ENCODE data around the gene PARD3.

The PARD3 gene

DNA sequence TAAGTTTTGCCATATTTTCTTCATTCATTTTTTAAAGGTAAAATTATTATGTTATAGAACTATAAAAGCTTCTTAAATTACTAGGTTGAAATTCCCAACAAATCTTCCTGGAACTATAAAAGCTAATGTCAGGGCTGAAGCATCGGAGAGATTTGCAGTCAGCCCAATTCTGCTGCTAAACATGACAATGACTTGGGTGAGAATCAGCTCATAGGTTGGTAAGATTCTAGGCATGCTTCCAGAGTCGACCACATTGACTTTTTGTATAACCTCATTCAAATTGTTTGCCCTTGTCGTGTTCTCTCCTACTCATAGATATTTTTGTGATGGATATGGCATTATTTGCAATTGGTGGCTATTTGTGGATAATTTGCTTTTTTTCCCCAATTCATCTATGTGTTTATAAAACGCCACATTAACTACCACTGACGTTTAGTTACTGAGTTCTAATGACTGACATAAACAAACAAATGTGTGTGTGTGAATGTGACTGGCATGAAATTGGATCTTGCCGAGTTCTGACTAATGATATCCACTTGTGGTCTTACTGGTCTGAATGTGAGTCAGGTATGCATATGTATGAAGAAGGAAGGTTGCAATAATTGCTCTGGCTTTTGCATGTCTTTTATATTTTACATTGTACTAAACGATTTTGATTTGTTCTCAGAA is 579.8 kb downstream of the PARD3 start:
- DNase-seq: no peak

GRCh38 chr10:34232481-34232880 is 582.6 kb downstream of the PARD3 start:
- no peak for DNase-seq

GRCh38 chr10:34231441-34232180 is 583.5 kb downstream of the PARD3 start:
- no peak for DNase-seq

GRCh38 chr10:34229917-34230316 is 585.2 kb downstream of the PARD3 start:
- DNase-seq: no peak

DNA sequence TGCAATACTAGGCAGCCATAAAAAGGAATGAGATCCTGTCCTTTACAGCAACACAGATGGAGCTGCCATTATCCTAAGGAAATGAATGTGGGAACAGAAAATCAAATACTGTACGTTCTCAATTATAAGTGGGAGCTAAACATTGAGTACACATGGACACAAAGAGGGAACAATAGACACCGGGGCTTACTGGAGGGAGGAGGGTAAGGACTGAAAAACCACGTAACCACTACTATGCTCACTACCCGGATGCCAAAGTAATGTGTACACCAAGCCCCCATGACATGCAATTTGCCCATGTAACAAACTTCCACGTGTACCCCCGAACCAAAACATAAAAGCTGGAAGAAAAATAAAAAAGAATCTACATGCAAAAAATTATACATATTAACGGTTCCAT is 587.0 kb downstream of the PARD3 start:
- no peak for DNase-seq

DNA sequence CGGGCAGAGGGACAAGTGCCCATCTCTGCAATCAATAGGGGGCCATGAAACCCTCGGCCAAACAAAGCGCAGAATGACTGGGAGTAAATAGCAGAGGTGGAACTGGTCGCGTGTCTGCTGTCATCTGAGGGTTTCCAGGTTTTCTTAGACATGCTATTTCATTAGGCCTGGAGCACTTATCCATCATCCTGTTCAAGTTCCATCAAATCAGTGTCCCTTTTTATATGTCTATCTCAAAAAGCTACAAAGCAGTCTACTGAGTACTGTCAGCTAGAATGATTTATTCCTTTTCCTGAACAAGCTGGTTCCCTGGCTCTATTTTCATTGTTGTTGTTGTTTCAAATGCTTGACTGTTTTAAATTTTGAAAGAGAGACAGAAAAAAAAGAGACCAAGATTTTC is 590.5 kb downstream of the PARD3 start:
- no peak for DNase-seq

DNA sequence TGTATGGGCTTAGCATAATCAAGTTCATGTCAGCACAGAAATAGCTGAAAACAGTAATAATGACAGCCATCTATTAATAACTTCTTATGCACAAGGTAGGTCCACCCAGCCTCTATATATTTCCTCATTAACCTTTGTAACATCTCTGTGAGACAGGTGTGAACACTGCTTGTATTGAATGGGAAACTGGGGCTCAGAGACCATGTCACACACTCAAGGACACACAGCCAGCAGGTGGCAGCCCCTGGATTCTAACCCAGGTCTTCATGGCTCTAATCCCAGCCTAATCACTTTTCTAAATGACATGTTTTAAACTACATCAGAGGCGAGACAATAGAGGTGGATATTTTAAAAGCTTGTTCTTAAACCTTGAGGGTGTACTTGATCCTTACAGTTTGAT is 591.4 kb downstream of the PARD3 start:
- DNase-seq: no peak

DNA sequence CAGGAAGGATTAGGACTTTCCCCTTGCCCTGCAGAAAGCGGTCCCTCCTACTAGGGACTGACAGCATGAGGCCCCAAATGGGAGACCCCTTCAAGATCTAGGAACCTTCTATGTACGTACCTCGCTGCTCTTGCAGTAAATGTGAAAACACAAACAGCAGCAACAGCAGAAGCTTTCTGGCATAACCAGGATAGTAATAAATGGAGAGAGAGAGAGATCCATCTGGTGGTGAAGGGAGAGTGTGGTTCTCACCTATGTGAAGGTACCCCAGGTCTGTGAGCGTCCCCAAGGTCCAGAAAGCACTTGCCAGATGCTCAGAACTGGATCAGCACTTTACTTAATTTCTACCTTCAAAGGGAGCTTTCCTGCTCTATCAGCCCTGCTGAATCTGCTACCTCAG is 592.7 kb downstream of the PARD3 start:
- DNase-seq: no peak

DNA sequence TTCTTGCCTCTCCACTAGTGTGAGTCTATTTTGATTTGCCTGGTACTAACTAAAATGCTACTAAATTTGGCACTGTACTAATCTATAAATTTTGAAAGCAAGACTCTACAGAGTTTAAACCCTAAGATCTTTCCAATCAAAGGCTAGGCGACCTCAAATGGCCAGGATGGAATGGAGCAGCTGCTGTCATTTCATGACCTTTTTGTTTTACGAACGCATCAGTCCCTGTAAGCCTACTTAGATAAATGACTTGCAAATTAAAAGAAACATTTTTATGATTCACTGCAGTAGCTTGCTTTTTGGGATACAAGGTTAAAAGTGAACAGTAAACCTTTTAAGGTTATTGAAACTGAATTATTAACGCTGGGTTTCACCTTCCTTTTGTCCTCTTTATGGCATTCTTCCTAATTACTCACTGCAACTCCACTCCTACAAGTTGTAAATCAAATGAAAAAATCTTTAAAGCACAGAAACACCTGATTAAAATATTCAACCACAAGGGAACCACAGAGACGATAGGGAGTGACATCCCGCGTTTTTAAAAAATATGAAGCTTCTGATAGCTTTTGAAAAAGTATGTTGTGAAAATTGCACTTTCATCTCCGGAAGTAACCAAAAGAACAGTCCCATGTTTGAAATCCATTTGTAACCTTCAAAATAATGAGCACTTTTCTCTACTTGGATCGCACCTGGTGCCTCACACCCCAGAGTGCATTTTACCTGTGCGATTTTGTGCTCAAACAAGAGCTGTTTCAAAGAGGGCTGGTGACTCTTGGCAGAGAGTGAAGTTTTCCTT is 595.1 kb downstream of the PARD3 start:
- no peak for DNase-seq

DNA sequence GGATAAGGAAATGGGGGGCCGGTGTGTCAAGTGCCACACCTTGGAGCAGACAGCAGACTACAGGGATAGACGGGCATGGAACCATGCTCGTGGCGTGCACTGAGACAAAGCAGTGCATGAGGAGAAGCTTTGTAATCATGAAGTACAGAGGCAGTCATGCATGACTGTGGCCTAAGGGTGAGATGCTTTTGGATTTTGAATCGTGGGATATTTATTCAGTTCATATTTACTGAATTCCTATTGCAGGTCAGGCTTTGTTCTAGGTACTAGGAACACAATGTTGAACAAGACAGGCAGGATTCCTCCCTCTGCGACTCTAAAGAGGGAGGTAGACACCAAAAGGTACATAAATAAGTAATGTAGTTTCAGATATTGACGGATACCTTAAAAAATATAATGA is 597.6 kb downstream of the PARD3 start:
- DNase-seq: no peak

GRCh38 chr10:34216348-34216945 is 598.6 kb downstream of the PARD3 start:
- DNase-seq: no peak

GRCh38 chr10:34213805-34214197 is 601.3 kb downstream of the PARD3 start:
- DNase-seq: no peak

DNA sequence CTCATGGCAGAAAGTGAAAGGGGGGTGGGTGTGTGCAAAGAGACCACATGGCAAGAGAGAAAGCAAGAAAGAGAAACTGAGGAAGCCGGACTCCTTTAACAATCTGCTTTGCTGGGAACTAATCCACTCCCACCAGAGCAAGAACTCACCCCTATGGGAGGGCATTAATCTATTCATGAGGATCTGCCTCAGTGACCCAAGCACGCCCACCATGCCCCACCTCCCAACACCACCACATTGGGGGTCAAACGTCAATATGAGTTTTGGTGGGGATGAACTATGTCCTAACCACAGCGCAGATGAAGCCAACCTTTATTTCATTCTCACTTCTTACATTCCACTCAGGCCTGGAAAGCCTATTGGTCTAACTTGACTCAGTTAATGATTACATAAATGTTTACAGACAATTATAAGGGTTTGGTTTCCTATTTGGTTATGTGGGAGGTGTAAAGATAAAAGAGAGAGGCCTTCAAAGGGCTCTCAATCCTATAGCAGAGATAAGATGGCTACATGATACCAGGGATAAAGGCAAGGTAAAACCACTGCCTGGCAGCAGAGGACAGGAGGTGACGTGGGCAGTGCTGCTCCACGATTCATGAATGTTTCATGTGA is 601.8 kb downstream of the PARD3 start:
- DNase-seq: no peak

GRCh38 chr10:34207343-34207742 is 607.8 kb downstream of the PARD3 start:
- DNase-seq: no peak

GRCh38 chr10:34206935-34207268 is 608.2 kb downstream of the PARD3 start:
- no peak for DNase-seq

GRCh38 chr10:34206078-34206934 is 608.8 kb downstream of the PARD3 start:
- DNase-seq: no peak

DNA sequence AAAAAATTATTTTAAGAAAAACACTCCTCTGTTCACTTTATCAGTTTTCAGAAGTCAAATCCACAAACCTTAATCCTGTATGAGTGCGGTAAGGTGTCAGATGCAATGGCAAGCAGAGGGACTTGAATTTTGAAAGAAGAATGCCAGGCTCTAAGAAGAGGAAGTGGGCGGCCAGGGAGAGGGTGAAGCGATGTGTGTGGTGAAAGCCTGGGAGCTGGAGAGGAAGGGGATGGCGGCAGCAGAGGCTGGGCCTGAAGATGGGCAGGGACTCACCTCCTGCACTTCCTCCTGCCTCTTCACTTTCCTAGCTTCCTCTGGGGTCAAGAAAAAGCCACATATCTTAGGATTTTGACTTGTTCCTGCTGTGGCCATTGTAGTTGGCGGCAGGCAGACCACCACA is 609.6 kb downstream of the PARD3 start:
- DNase-seq: peak; percentile 9

DNA sequence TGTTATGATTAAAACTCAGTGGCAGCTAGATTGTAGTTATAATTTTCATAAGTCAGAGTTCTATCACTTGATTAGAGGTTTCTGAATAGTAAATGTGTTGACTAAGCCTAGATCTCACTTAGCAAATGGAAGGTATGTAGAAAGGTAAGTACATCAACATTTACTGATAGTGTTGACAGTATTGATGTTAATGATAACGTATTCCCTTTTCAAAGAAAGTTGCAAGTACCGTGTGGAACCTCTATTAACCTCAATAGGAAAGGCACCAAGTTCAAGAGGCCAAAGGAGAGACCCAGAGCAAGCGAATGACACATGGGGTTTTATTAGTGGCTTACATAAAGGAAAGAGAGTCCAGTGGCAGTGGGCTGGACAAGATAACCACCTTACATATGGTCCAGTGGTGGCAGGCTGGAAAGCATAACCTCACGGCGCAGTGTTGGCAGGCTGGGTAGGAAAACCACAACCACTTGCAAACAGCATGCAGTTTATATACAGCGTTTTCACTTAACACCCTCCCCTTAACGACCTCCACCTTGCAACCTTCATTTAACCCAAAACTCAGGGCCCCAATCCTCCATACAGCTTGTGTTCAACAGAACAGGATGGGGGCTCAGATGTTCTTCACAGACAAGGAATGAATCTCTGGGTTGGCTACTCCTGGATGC is 611.0 kb downstream of the PARD3 start:
- no peak for DNase-seq

- DNase-seq: no peak
Measured at GRCh38 chr10:34200355-34200901, 614.7 kb downstream of the PARD3 start.

DNA sequence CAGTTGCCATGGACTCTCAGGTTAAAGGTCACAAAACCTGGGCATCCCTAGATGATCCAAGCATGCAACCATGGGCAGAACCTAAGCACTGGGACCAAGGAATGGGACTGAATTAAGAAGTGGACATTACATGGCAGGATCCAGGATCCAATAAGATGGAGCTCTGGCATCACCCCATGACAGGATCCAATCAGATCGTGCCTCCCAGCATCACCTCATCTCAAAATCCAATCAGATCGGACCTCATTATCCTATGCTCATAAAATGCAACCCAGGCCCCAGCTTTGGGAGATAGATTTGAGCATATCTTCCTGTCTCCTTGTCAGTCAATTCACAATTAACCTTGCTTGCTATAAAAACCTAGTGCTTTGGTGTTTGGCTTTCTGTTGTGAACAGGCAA is 616.1 kb downstream of the PARD3 start:
- no peak for DNase-seq

DNA sequence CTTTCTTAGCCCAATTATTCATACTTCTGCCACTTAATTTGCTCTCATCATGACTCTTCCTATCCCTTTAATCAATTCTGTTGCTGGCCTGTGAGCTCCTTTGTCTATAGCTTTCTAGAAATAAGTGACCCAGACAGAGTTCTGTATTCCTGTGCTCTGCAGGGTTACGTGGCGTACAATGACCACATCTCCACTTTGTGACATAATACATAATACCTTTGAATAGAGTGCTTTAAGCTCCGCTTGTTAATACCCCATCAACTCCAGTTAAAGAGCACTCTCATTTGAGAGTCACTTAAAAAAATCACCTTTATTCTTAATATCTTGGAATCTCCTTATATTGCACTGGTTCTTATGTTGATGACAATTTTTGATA is 619.0 kb downstream of the PARD3 start:
- DNase-seq: no peak

Data from CD4-positive, alpha-beta T cell treated with Interferon gamma for 1 hour (primary cell).